HEK293T (cell line): ENCODE data around the gene PHIP.

ENCODE experiments used
- ARNT ChIP-seq: fragments of 450-650 bp; IDR thresholded peaks from 2 replicates; pipeline ENCODE4 v1.6.1; 2017; ENCODE audit warnings: mild to moderate bottlenecking
- BHLHE40 ChIP-seq: fragments of 450-650 bp; IDR thresholded peaks from 2 replicates; pipeline ENCODE4 v1.6.1; 2016; ENCODE audit warnings: mild to moderate bottlenecking, moderate library complexity, borderline replicate concordance
- FOXA1 ChIP-seq: fragments of 450-650 bp; IDR thresholded peaks from 2 replicates; pipeline ENCODE4 v1.6.1; 2016; ENCODE audit warnings: mild to moderate bottlenecking
- FOXK2 ChIP-seq: fragments of 450-650 bp; IDR thresholded peaks from 2 replicates; pipeline ENCODE4 v1.6.1; 2016; ENCODE audit warnings: mild to moderate bottlenecking
- FOXM1 ChIP-seq: fragments of 450-650 bp; IDR thresholded peaks from 2 replicates; pipeline ENCODE4 v1.6.1; 2017; ENCODE audit warnings: mild to moderate bottlenecking, borderline replicate concordance
- HDGF ChIP-seq: fragments of 450-650 bp; IDR thresholded peaks from 2 replicates; pipeline ENCODE4 v1.6.1; 2017; ENCODE audit warnings: antibody characterized with exemption, borderline replicate concordance
- LEF1 ChIP-seq: fragments of 450-650 bp; IDR thresholded peaks from 2 replicates; pipeline ENCODE4 v1.6.1; 2017; ENCODE audit warnings: mild to moderate bottlenecking, borderline replicate concordance
- PKNOX1 ChIP-seq: fragments of 450-650 bp; IDR thresholded peaks from 2 replicates; pipeline ENCODE4 v1.6.1; 2016
- SP1 ChIP-seq: fragments of 450-650 bp; IDR thresholded peaks from 2 replicates; pipeline ENCODE4 v1.6.1; 2017
- TARDBP ChIP-seq: fragments of 450-650 bp; IDR thresholded peaks from 2 replicates; pipeline ENCODE4 v1.6.1; 2016
- ZNF384 ChIP-seq: fragments of 450-650 bp; IDR thresholded peaks from 2 replicates; pipeline ENCODE4 v1.6.1; 2016

- TF ChIP-seq ZNF384 (no peak), BHLHE40 (no peak), ARNT (no peak), LEF1 (no peak), TARDBP (no peak), FOXM1 (no peak), FOXK2 (no peak), HDGF (no peak), PKNOX1 (no peak), SP1 (no peak), FOXA1 (no peak)
Observed at GRCh38 chr6:79119217-79119616, 41.2 kb upstream of the PHIP start.
